Aorta (tissue), 5 donors: Measurements from ENCODE around the gene LCN9. TPM values are rescaled to one million over a fixed set of nuclear protein-coding genes. Genes with fewer than 3 reads are reported as not detected.

Experiments
- ATAC-seq: fragments of 200-7000 bp; cut with Tn5 transposase; one replicate; pipeline ENCODE4 v1.9.1; 2022; ENCODE audit warnings: moderate library complexity; ENCODE audit not compliant: low FRiP score
- DNase-seq, 2 donors: peaks; one replicate each; pipeline ENCODE4 v3.0.0-alpha.2; 2020
- H3K27ac ChIP-seq, 2 donors: one replicate each; pipeline ENCODE4 v1.5.1; 2013; ENCODE audit warnings: low read length in 2 of 2, mild to moderate bottlenecking in 2 of 2, moderate library complexity in 2 of 2, control low read depth in 1 of 2, inconsistent platforms in 1 of 2, low read depth in 1 of 2
- H3K27me3 ChIP-seq, 2 donors: one replicate each; pipeline ENCODE4 v1.6.1; 2013; ENCODE audit warnings: control low read depth in 1 of 2, low read length in 1 of 2, mild to moderate bottlenecking in 1 of 2, moderate library complexity in 1 of 2; ENCODE audit not compliant: insufficient read depth in 2 of 2, control insufficient read depth in 1 of 2
- H3K36me3 ChIP-seq, 2 donors: one replicate each; pipeline ENCODE4 v1.6.1; 2013; ENCODE audit warnings: control low read depth in 1 of 2, low read length in 1 of 2, mild to moderate bottlenecking in 1 of 2; ENCODE audit not compliant: insufficient read depth in 2 of 2, control insufficient read depth in 1 of 2
- H3K4me1 ChIP-seq, 2 donors: one replicate each; pipeline ENCODE4 v1.6.1; 2013; ENCODE audit warnings: low read length in 2 of 2, control low read depth in 1 of 2, mild to moderate bottlenecking in 1 of 2, moderate library complexity in 1 of 2; ENCODE audit not compliant: insufficient read depth in 2 of 2, control insufficient read depth in 1 of 2
- H3K4me3 ChIP-seq, 2 donors: one replicate each; pipeline ENCODE4 v1.5.1; 2013; ENCODE audit warnings: low read length in 2 of 2, control low read depth in 1 of 2, mild to moderate bottlenecking in 1 of 2
- H3K9me3 ChIP-seq: one replicate; pipeline ENCODE4 v1.6.1; 2013; ENCODE audit warnings: mild to moderate bottlenecking, low read length; ENCODE audit not compliant: control insufficient read depth
- WGBS, 2 donors: extraction: QIAGEN DNeasy Blood & Tissue Kit; methylation state at CpG; one replicate each; pipeline ENCODE4 v1.1.7; 2013; 5-methylcytosine and 5-hydroxymethylcytosine counted together
- intact Hi-C, 2 donors: fragments of 100-400 bp; cut with DNase I; formaldehyde crosslinking; loops; one replicate each; pipeline versions ENCODE4 v1.14.2 to v1.15.0; 2022
- polyA plus RNA-seq, 2 donors: library from polyadenylated mRNA; stranded (reverse); fragments of 200-250 nt; gene quantifications; one replicate each; pipeline ENCODE4 v1.2.3, GENCODE V29; 2013
- total RNA-seq, 2 donors: library from RNA; stranded (reverse); fragmentation: NEBNext Ultra II Directional; extraction: Animal tissue kit (Norgen Biotek cat#: 25700); gene quantifications; one replicate each; pipeline ENCODE4 v1.2.1, GENCODE V29; 2021
- donor health status: healthy with polysubstance abuse.
- donor health status: Bipolar disorder and iron deficiency.
- donor health status: DM: no; HTN: no; CAD: no.
- donor health status: DM: no; HTN: no; CAD: no.
- donor health status: DM: yes; HTN: yes; CAD: no.

The LCN9 gene
- total and polyA plus RNA-seq, 4 donors, result not detected

GRCh38 chr9:135714242-135715055 is 51.3 kb downstream of the LCN9 start:
- no peak for ATAC-seq
- no peaks in the 10 kb centered on the region for H3K27me3 ChIP-seq

GRCh38 chr9:135715056-135715595 is 52.0 kb downstream of the LCN9 start:
- DNase-seq, result no peak
- intact Hi-C loops, result loop anchor here in 1 of 2 donors (10.0 kb wide), 1 partner anchor 60 kb away; no protein-coding TSS in a partner anchor
- no peaks in the 10 kb centered on the region for H3K4me1 ChIP-seq
- H3K4me3 ChIP-seq, result no peak overlapping the region
- H3K27me3 ChIP-seq, result no peaks in the 10 kb centered on the region
- no peak overlapping the region for H3K27ac ChIP-seq
- no peaks in the 10 kb centered on the region for H3K36me3 ChIP-seq
- no peak for ATAC-seq
- 13 to 20% methylated on average over 23 of the region's 23 CpGs for WGBS, 2 donors
- H3K9me3 ChIP-seq, result no peaks in the 10 kb centered on the region

More at GRCh38 chr9:135714242-135715055, 51.3 kb downstream of the LCN9 start:
- no peaks in the 10 kb centered on the region for H3K9me3 ChIP-seq
- no peak overlapping the region for H3K4me3 ChIP-seq
- no peak for DNase-seq
- no peak overlapping the region for H3K27ac ChIP-seq
- 3 to 4% methylated on average over 51 to 103 of the region's 103 CpGs for WGBS, 2 donors
- H3K36me3 ChIP-seq, result no peaks in the 10 kb centered on the region
- intact Hi-C loops, result loop anchor here in 1 of 2 donors (10.0 kb wide), 1 partner anchor 60 kb away; no protein-coding TSS in a partner anchor
- no peaks in the 10 kb centered on the region for H3K4me1 ChIP-seq

GRCh38 chr9:135716045-135716444 is 52.9 kb downstream of the LCN9 start:
- ATAC-seq, result no peak
- WGBS, 2 donors, result 87 to 89% methylated on average over 11 of the region's 11 CpGs
- Histone ChIP-seq H3K9me3 (no peaks in the 10 kb centered on the region), H3K27ac (no peak overlapping the region), H3K4me3 (no peak overlapping the region), H3K27me3 (no peaks in the 10 kb centered on the region), H3K4me1 (no peaks in the 10 kb centered on the region), H3K36me3 (no peaks in the 10 kb centered on the region)
- intact Hi-C loops, result loop anchor here in 1 of 2 donors (10.0 kb wide), 1 partner anchor 59 kb away; no protein-coding TSS in a partner anchor
- no peak for DNase-seq

Other genes with a start within 250 kb of the LCN9 start
- 10 to 100 TPM; 11.4 to 14.2 TPM for gene PPP1R26, start 183.5 kb upstream of the LCN9 start, total RNA-seq
- 10 to 100 TPM in 1 of 2 donors, 1 to 10 TPM in 1; 3.3 to 10.3 TPM for gene PPP1R26, start 183.5 kb upstream of the LCN9 start, polyA plus RNA-seq
- gene MRPS2, start 162.6 kb upstream of the LCN9 start, total RNA-seq, result 10 to 100 TPM; 16.1 to 20.5 TPM
- 10 to 100 TPM; 15.5 to 30.5 TPM for gene MRPS2, start 162.6 kb upstream of the LCN9 start, polyA plus RNA-seq
- gene LCN1, start 141.9 kb upstream of the LCN9 start, total RNA-seq, result under 1 TPM in 1 of 2 donors, not detected in 1; 0.81 TPM
- gene LCN1, start 141.9 kb upstream of the LCN9 start, polyA plus RNA-seq, result not detected
- not detected for gene OBP2A, start 117.2 kb upstream of the LCN9 start, total RNA-seq
- gene OBP2A, start 117.2 kb upstream of the LCN9 start, polyA plus RNA-seq, result not detected
- not detected for gene PAEP, start 101.6 kb upstream of the LCN9 start, total RNA-seq
- gene PAEP, start 101.6 kb upstream of the LCN9 start, polyA plus RNA-seq, result not detected
- not detected for gene GLT6D1, start 23.8 kb upstream of the LCN9 start, total RNA-seq
- gene GLT6D1, start 23.8 kb upstream of the LCN9 start, polyA plus RNA-seq, result not detected
- not detected for gene SOHLH1, start 36.2 kb downstream of the LCN9 start, total RNA-seq
- gene SOHLH1, start 36.2 kb downstream of the LCN9 start, polyA plus RNA-seq, result not detected
- gene KCNT1, start 38.9 kb downstream of the LCN9 start, total RNA-seq, result under 1 TPM; 0.16 to 0.78 TPM
- not detected for gene KCNT1, start 38.9 kb downstream of the LCN9 start, polyA plus RNA-seq
- gene CAMSAP1, start 244.2 kb downstream of the LCN9 start, total RNA-seq, result 10 to 100 TPM; 26.4 to 28.0 TPM
- 1 to 10 TPM; 2.5 to 5.2 TPM for gene CAMSAP1, start 244.2 kb downstream of the LCN9 start, polyA plus RNA-seq